ENCODE measurements around the gene CXCL6. TPM values are rescaled to one million over a fixed set of nuclear protein-coding genes. Genes with fewer than 3 reads are reported as not detected.

Gene CXCL6
- total RNA-seq, 1 experiment from 2014 or later, result 0.17 TPM

DNA sequence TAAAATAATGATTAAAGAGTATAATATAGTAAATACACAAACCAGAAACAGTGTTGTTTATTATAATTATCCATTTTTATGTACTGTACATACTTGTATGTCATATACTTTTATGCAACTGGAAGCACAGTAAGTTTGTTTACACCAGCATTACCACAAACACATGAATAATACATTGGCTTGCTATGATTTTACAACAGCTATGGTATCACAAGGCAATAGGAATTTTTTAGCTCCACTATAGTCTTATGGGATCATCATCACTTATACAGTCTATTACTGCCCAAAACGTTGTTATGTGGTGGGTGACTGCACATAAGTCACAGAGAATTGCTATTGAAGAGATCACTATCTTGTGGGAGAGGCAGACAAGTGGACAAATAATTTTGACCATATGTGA, 14.8 kb downstream of the CXCL6 start:
- no peaks in the 10 kb centered on the region for H3K36me3 ChIP-seq (replicated peaks; ENCODE audit: control insufficient read depth, insufficient read depth, low read length)
- no peak overlapping the region for H3K4me3 ChIP-seq (ENCODE audit: insufficient read depth, low read depth, low read length)
- DNase-seq, result no peak
- H3K27me3 ChIP-seq (ENCODE audit: control insufficient read depth, insufficient read depth, low read length), result no peaks in the 10 kb centered on the region; the same call in 1 of the 2 replicates

DNA sequence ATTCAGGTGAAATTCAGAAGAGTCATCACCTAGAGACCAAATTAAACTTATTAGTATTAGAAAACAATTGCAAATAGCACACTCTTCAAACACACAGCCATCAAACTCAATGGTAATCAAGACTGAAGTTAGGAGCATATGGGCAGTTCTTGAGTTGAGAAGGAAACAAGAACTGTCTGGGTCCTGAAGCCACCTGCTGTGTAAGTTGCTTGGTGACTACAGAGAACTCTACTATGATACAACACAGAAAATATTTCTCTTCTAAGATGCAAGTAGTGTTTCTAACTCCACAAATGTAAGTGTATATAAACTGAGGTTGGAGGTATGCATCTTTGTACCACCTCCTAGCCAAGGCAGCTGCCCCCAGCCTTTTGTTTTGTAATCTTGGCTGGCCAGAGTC, 16.3 kb downstream of the CXCL6 start:
- Histone ChIP-seq H3K27me3 (ENCODE audit: control insufficient read depth, insufficient read depth, low read length) (no peaks in the 10 kb centered on the region; the same call in 1 of the 2 replicates), H3K4me3 (ENCODE audit: insufficient read depth, low read depth, low read length) (no peak overlapping the region), H3K36me3 (replicated peaks; ENCODE audit: control insufficient read depth, insufficient read depth, low read length) (no peaks in the 10 kb centered on the region)
- DNase-seq, result no peak

DNA sequence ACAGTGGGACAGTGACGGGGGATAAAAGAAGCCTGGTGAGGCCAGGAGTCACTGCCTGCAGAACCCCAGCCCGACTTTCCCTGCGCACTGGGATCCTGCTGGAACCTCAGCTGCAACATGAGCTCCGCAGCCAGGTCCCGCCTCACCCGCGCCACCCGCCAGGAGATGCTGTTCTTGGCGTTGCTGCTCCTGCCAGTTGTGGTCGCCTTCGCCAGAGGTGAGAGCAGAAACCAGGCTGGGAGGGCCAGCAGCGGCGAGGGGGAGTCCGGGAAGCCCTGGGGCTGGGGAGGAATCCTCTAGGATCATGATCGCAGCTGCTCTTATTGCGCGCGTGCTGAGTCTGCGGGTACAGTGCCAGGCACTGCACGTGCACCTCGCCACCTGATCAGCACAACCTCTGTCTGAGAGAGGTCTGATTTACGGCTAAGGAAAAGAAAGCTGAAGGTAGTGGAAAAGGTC, 16.8 kb downstream of the CXCL6 start, which contains the start of gene PF4V1:
Gene PF4V1 (plus strand): TSS at position 51 of the 459 bp plus-strand sequence. CDS start 67 bp downstream, at position 118.
- Histone ChIP-seq H3K27me3 (ENCODE audit: control insufficient read depth, insufficient read depth, low read length) (no peaks in the 10 kb centered on the region; the same call in 1 of the 2 replicates), H3K36me3 (replicated peaks; ENCODE audit: control insufficient read depth, insufficient read depth, low read length) (no peaks in the 10 kb centered on the region), H3K4me3 (ENCODE audit: insufficient read depth, low read depth, low read length) (peak within 1 kb of the TSS; percentile 15; the same call in 1 of the 2 replicates)
- DNase-seq, result peak; percentile 70

DNA sequence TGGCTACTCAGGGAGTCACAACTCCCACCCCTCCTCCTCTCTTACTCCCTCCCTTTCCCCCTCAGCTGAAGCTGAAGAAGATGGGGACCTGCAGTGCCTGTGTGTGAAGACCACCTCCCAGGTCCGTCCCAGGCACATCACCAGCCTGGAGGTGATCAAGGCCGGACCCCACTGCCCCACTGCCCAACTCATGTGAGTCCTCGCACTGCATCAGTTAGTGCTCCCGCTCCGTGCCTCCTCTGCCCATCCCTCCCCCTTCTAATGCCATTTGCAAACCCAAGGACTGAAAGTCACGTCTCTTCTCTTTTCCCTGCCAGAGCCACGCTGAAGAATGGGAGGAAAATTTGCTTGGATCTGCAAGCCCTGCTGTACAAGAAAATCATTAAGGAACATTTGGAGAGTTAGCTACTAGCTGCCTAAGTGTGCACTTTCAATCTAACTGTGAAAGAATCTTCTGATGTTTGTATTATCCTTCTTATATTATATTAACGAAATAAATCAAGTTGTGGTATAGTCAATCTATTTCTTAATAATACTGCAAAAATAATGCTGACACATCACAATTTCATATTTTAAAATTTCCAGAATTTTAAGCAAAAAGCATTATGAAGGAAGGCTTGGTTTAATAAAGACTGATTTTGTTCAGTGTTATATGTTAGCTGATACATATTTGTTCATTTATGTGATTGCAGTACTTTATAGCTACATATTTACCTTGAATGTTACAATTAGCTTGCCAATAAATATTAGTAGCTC, 17.4 kb downstream of the CXCL6 start:
- DNase-seq, result no peak

GRCh38 chr4:73855406-73855805, 18.9 kb downstream of the CXCL6 start:
- no peaks in the 10 kb centered on the region for H3K36me3 ChIP-seq (replicated peaks; ENCODE audit: control insufficient read depth, insufficient read depth, low read length)
- H3K27me3 ChIP-seq (ENCODE audit: control insufficient read depth, insufficient read depth, low read length), result no peaks in the 10 kb centered on the region; the same call in 1 of the 2 replicates
- no peak for DNase-seq
- no peak overlapping the region for H3K4me3 ChIP-seq (ENCODE audit: insufficient read depth, low read depth, low read length)

More for the DNA sequence above, 17.4 kb downstream of the CXCL6 start:
- Histone ChIP-seq H3K36me3 (replicated peaks; ENCODE audit: control insufficient read depth, insufficient read depth, low read length) (no peaks in the 10 kb centered on the region), H3K4me3 (ENCODE audit: insufficient read depth, low read depth, low read length) (peak overlapping the region; percentile 15; the same call in 1 of the 2 replicates), H3K27me3 (ENCODE audit: control insufficient read depth, insufficient read depth, low read length) (no peaks in the 10 kb centered on the region; the same call in 1 of the 2 replicates)

DNA sequence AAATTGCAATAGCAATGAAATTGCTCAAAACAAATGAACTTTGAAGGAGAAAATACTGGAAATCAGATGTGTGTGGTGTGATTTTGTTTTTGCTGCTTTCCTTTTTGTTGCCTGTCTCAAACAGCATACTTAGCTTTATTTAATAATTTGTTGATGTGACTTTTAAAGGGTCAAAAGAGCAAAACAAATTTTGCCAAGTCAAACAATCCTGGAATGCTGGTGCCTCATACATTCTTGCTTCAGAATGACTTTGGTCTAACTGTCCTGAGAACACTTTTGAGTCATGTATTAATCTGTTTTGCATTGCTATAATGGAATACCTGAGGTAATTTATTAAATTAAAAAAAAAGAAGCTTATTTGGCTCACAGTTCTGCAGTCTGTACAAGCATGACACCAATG, 20.0 kb downstream of the CXCL6 start:
- H3K27me3 ChIP-seq (ENCODE audit: control insufficient read depth, insufficient read depth, low read length), result no peaks in the 10 kb centered on the region; the same call in 1 of the 2 replicates
- DNase-seq, result no peak
- no peak overlapping the region for H3K4me3 ChIP-seq (ENCODE audit: insufficient read depth, low read depth, low read length)
- H3K36me3 ChIP-seq (replicated peaks; ENCODE audit: control insufficient read depth, insufficient read depth, low read length), result no peaks in the 10 kb centered on the region

- Histone ChIP-seq H3K36me3 (replicated peaks; ENCODE audit: control insufficient read depth, insufficient read depth, low read length) (no peaks in the 10 kb centered on the region), H3K27me3 (ENCODE audit: control insufficient read depth, insufficient read depth, low read length) (no peaks in the 10 kb centered on the region), H3K4me3 (ENCODE audit: insufficient read depth, low read depth, low read length) (no peak overlapping the region)
- no peak for DNase-seq
Measured at GRCh38 chr4:73859614-73860088, 23.2 kb downstream of the CXCL6 start.

- Histone ChIP-seq H3K36me3 (replicated peaks; ENCODE audit: control insufficient read depth, insufficient read depth, low read length) (no peaks in the 10 kb centered on the region), H3K27me3 (ENCODE audit: control insufficient read depth, insufficient read depth, low read length) (no peaks in the 10 kb centered on the region), H3K4me3 (ENCODE audit: insufficient read depth, low read depth, low read length) (no peak overlapping the region)
- no peak for DNase-seq
Measured at GRCh38 chr4:73860181-73860580, 23.7 kb downstream of the CXCL6 start.

- Histone ChIP-seq H3K36me3 (replicated peaks; ENCODE audit: control insufficient read depth, insufficient read depth, low read length) (no peaks in the 10 kb centered on the region), H3K27me3 (ENCODE audit: control insufficient read depth, insufficient read depth, low read length) (no peaks in the 10 kb centered on the region), H3K4me3 (ENCODE audit: insufficient read depth, low read depth, low read length) (no peak overlapping the region)
- DNase-seq, result no peak
Measured at GRCh38 chr4:73860917-73861316, 24.4 kb downstream of the CXCL6 start.

- no peaks in the 10 kb centered on the region for H3K36me3 ChIP-seq (replicated peaks; ENCODE audit: control insufficient read depth, insufficient read depth, low read length)
- no peaks in the 10 kb centered on the region for H3K27me3 ChIP-seq (ENCODE audit: control insufficient read depth, insufficient read depth, low read length)
- H3K4me3 ChIP-seq (ENCODE audit: insufficient read depth, low read depth, low read length), result no peak overlapping the region
- DNase-seq, result no peak
Measured at GRCh38 chr4:73862322-73862721, 25.8 kb downstream of the CXCL6 start.

DNA sequence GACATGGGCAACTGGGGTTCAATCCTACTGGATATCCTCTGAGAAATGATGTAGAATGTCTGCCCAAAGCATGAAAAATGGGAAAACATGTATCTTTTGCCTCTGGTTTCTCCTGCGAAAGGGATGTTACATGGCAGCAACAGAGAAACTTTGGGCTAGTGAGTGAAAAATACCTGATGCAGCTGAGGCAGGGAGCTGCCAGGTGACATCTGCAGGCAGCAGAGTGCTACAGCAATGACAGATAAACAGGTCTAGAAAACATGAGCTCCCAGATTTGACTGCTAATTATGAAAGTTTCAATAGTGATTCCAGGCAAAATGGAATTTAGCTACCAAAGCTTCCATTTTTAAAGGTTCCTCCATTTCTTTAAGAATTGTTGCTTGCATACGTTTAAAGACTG, 27.9 kb downstream of the CXCL6 start:
- Histone ChIP-seq H3K4me3 (ENCODE audit: insufficient read depth, low read depth, low read length) (no peak overlapping the region), H3K27me3 (ENCODE audit: control insufficient read depth, insufficient read depth, low read length) (peaks cover 10% of the 10 kb centered on the region), H3K36me3 (replicated peaks; ENCODE audit: control insufficient read depth, insufficient read depth, low read length) (no peaks in the 10 kb centered on the region)
- peak; percentile 39 for DNase-seq

DNA sequence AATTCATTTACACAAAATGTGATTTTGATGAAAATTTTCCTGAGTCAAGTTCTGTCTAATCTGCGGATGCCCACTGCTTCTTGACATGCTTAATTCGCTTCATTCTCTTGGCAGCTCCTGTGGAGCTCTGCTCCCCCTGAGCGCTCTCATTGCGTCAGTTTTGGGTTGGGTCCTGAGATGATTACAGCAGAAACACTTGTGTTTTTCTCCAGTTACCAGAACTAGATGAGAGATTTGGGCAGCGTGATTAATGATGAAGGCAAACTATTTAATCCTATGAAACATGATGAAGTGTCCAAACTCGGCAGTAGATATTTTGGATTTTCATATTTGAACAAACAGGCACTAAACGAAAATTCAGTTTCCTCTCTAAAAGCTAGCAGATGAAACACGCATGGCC, 28.5 kb downstream of the CXCL6 start:
- DNase-seq, result no peak

GRCh38 chr4:73865431-73866096, 29.1 kb downstream of the CXCL6 start:
- no peak for DNase-seq
- Histone ChIP-seq H3K27me3 (ENCODE audit: control insufficient read depth, insufficient read depth, low read length) (peaks cover 16% of the 10 kb centered on the region), H3K36me3 (replicated peaks; ENCODE audit: control insufficient read depth, insufficient read depth, low read length) (no peaks in the 10 kb centered on the region), H3K4me3 (ENCODE audit: insufficient read depth, low read depth, low read length) (no peak overlapping the region)

More for the DNA sequence above, 28.5 kb downstream of the CXCL6 start:
- H3K4me3 ChIP-seq (ENCODE audit: insufficient read depth, low read depth, low read length), result no peak overlapping the region
- no peaks in the 10 kb centered on the region for H3K36me3 ChIP-seq (replicated peaks; ENCODE audit: control insufficient read depth, insufficient read depth, low read length)
- peaks cover 15% of the 10 kb centered on the region for H3K27me3 ChIP-seq (ENCODE audit: control insufficient read depth, insufficient read depth, low read length)

DNA sequence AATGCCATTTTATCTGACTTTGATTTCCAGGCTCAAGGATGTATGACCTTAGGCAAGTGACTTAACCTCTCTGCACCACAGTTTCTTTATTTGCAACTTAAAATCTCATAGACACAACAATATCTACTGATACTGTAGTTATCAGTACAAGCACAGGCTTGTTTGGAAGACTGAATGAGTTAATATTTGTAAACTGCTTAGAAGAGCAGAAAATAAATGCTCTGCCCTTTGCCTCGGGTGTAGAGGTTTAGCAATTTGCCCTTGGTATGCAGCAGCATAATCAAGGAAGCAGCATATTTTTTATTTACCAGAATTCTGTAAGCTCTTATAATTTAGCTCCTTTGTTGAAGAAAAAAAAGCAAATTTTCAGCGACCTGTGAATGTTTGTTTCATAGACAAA, 29.8 kb downstream of the CXCL6 start:
- Histone ChIP-seq H3K27me3 (ENCODE audit: control insufficient read depth, insufficient read depth, low read length) (peaks cover 16% of the 10 kb centered on the region), H3K36me3 (replicated peaks; ENCODE audit: control insufficient read depth, insufficient read depth, low read length) (no peaks in the 10 kb centered on the region), H3K4me3 (ENCODE audit: insufficient read depth, low read depth, low read length) (no peak overlapping the region)
- no peak for DNase-seq

GRCh38 chr4:73867783-73868182, 31.3 kb downstream of the CXCL6 start:
- DNase-seq, result peak; percentile 29

More at GRCh38 chr4:73867783-73868182, 31.3 kb downstream of the CXCL6 start:
- Histone ChIP-seq H3K27me3 (ENCODE audit: control insufficient read depth, insufficient read depth, low read length) (peaks cover 16% of the 10 kb centered on the region), H3K4me3 (ENCODE audit: insufficient read depth, low read depth, low read length) (no peak overlapping the region), H3K36me3 (replicated peaks; ENCODE audit: control insufficient read depth, insufficient read depth, low read length) (no peaks in the 10 kb centered on the region)

Measured in H7 (cell line).